MM.1S (cell line): Measurements from ENCODE around the gene PDE1C.

Source experiments
- CTCF ChIP-seq: fragments of 300-600 bp; sonication (generic); IDR thresholded peaks from 2 replicates; pipeline ENCODE4 v1.5.1; 2016; ENCODE audit warnings: antibody characterized with exemption, low read length, mixed read lengths
- EZH2phosphoT487 ChIP-seq: fragments of 300-600 bp; sonication (generic); IDR thresholded peaks from 2 replicates; pipeline ENCODE4 v1.6.1; 2018; ENCODE audit warnings: antibody characterized with exemption, low read length

GRCh38 chr7:31772211-31772610 lies 298.0 kb downstream of the PDE1C start:
- TF ChIP-seq CTCF (no peak), EZH2phosphoT487 (no peak)
